Naive thymus-derived CD4-positive, alpha-beta T cell (primary cell): ENCODE data around the gene GDPD2. TPM values are rescaled to one million over a fixed set of nuclear protein-coding genes. Genes with fewer than 3 reads are reported as not detected.

ENCODE experiments used
- ATAC-seq: fragments of 150-1000 bp; cut with Tn5 transposase; 2 replicates; pipeline ENCODE4 v1.10.0; 2021; ENCODE audit warnings: mild to moderate bottlenecking, moderate library complexity
- CTCF ChIA-PET: fragments of 350-600 bp; sonication (Branson Sonifier 250); formaldehyde crosslinking; loops from one replicate; lab custom pipeline; 2021; ENCODE audit warnings: antibody characterized with exemption; lab: Charles Lee
- POLR2A ChIA-PET: fragments of 350-600 bp; sonication (Branson Sonifier 250); formaldehyde crosslinking; loops from one replicate; lab custom pipeline; 2021; ENCODE audit warnings: antibody characterized with exemption, inconsistent platforms; lab: Charles Lee
- DNase-seq, 9 donors: peaks; one replicate each; pipeline versions ENCODE4 v3.0.0 to v3.0.0-alpha.2; 2020 to 2022; ENCODE audit warnings: mixed read lengths in 1 of 9
- H3K27ac ChIP-seq: one replicate; pipeline ENCODE4 v1.7.0; 2013; ENCODE audit warnings: mild to moderate bottlenecking, low read depth, low read length, moderate library complexity
- H3K27me3 ChIP-seq, 2 donors: one replicate each; pipeline ENCODE4 v1.7.0; 2013; ENCODE audit warnings: low read length in 2 of 2, mild to moderate bottlenecking in 2 of 2, moderate library complexity in 2 of 2; ENCODE audit not compliant: control insufficient read depth in 2 of 2, insufficient read depth in 2 of 2
- H3K36me3 ChIP-seq, 3 experiments: 1 replicate in 2 of 3; 2 replicates in 1 of 3; pipeline ENCODE4 v1.7.0; 2013; ENCODE audit warnings: low read length in 3 of 3, mild to moderate bottlenecking in 3 of 3, moderate library complexity in 1 of 3; ENCODE audit not compliant: insufficient read depth in 3 of 3, control insufficient read depth in 2 of 3
- H3K4me1 ChIP-seq, 2 donors: one replicate each; pipeline ENCODE4 v1.7.0; 2013; ENCODE audit warnings: low read length in 2 of 2, mild to moderate bottlenecking in 2 of 2, moderate library complexity in 1 of 2; ENCODE audit not compliant: control insufficient read depth in 2 of 2, insufficient read depth in 2 of 2
- H3K4me3 ChIP-seq: 2 replicates; pipeline ENCODE4 v1.7.0; 2013; ENCODE audit warnings: mild to moderate bottlenecking, low read length
- H3K9me3 ChIP-seq, 3 experiments: 1 replicate in 2 of 3; 2 replicates in 1 of 3; pipeline ENCODE4 v1.7.0; 2013; ENCODE audit warnings: low read length in 3 of 3; ENCODE audit not compliant: control insufficient read depth in 2 of 3
- H3K27ac Mint-ChIP-seq, 9 donors: one replicate each; pipeline ENCODE4 v1.8.0; 2020 to 2022; ENCODE audit warnings: mixed read lengths in 9 of 9, mild to moderate bottlenecking in 8 of 9, moderate library complexity in 5 of 9, inconsistent platforms in 2 of 9
- H3K27me3 Mint-ChIP-seq, 5 donors: one replicate each; pipeline ENCODE4 v1.8.0; 2021 to 2022; ENCODE audit warnings: mixed read lengths in 5 of 5, mild to moderate bottlenecking in 1 of 5
- H3K36me3 Mint-ChIP-seq, 5 donors: one replicate each; pipeline ENCODE4 v1.8.0; 2020 to 2022; ENCODE audit warnings: mixed read lengths in 5 of 5, mild to moderate bottlenecking in 3 of 5, inconsistent platforms in 1 of 5
- H3K4me1 Mint-ChIP-seq, 7 donors: one replicate each; pipeline ENCODE4 v1.8.0; 2020 to 2022; ENCODE audit warnings: mixed read lengths in 7 of 7, mild to moderate bottlenecking in 3 of 7, inconsistent platforms in 1 of 7
- H3K4me3 Mint-ChIP-seq, 10 donors: one replicate each; pipeline ENCODE4 v1.8.0; 2020 to 2022; ENCODE audit warnings: mild to moderate bottlenecking in 10 of 10, mixed read lengths in 10 of 10, moderate library complexity in 6 of 10, inconsistent platforms in 2 of 10
- H3K9me3 Mint-ChIP-seq, 11 donors: one replicate each; pipeline ENCODE4 v1.8.0; 2020 to 2022; ENCODE audit warnings: mixed read lengths in 11 of 11, mild to moderate bottlenecking in 4 of 11, inconsistent platforms in 1 of 11, moderate library complexity in 1 of 11
- intact Hi-C, 2 donors: fragments of 100-400 bp; cut with micrococcal nuclease; formaldehyde crosslinking; loops; one replicate each; pipeline ENCODE4 v1.15.1; 2023
- polyA plus RNA-seq, 2 donors: library from polyadenylated mRNA; unstranded; fragments of 300-500 nt; fragmentation: Illumina TruSeq; gene quantifications; one replicate each; pipeline ENCODE4 v1.2.3, GENCODE V29; 2021
- total RNA-seq, 6 experiments: library from RNA in 5 of 6; stranded (reverse) in 5 of 6; gene quantifications; 1 replicate in 5 of 6; 2 replicates in 1 of 6; pipeline ENCODE4 v1.2.3 and lab custom pipeline; 2021 to 2026

Gene GDPD2
- total and polyA plus RNA-seq, 7 experiments from 2014 or later, result 0.29 TPM; not detected in 6

GRCh38 chrX:70461026-70461425 is 37.9 kb downstream of the GDPD2 start:
- Histone ChIP-seq H3K4me1 (peaks cover 4% of the 10 kb centered on the region in 2 donors), H3K27me3 (no peaks in the 10 kb centered on the region), H3K36me3 (no peaks in the 10 kb centered on the region), H3K27ac (no peak overlapping the region), H3K4me3 (no peak overlapping the region), H3K9me3 (no peaks in the 10 kb centered on the region)
- DNase-seq (no peak), ATAC-seq (no peak)
- peaks cover 0 to 25% (median 3%) of the 10 kb centered on the region in 5 donors for H3K36me3 Mint-ChIP-seq
- peaks cover 0 to 12% (median 9%) of the 10 kb centered on the region in 7 donors for H3K4me1 Mint-ChIP-seq
- ChIA-PET POLR2A (no interaction called here), CTCF (interaction anchor here (0.7 kb wide), 1 partner anchor 46 kb away, joined by 3 read pairs; no protein-coding TSS in a partner anchor)
- no peaks in the 10 kb centered on the region for H3K9me3 Mint-ChIP-seq
- no peak overlapping the region for H3K4me3 Mint-ChIP-seq
- intact Hi-C loops, result no loop called here
- H3K27ac Mint-ChIP-seq, result no peak overlapping the region
- H3K27me3 Mint-ChIP-seq, result no peaks in the 10 kb centered on the region

DNA sequence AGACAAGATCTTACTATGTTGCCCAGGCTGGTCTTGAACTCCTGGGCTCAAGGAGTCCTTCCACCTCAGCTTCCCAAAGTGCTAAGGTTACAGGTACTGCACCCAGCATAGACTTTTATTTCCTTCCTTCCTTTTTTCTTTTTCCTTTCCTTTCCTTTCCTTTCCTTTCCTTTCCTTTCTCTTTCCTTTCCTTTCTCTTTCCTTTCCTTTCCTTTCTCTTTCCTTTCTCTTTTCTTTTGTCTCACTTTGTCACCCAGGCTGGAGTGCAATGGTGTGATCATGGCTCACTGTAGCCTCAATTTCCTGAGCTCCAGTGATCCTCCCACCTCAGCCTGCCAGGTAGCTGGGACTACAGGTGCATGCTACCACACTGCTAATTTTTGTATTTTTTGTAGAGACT is 40.9 kb downstream of the GDPD2 start:
- Histone ChIP-seq H3K36me3 (no peaks in the 10 kb centered on the region), H3K4me3 (no peak overlapping the region), H3K4me1 (no peaks in the 10 kb centered on the region), H3K27me3 (no peaks in the 10 kb centered on the region), H3K9me3 (no peaks in the 10 kb centered on the region), H3K27ac (no peak overlapping the region)
- DNase-seq (no peak), ATAC-seq (no peak)
- Mint-ChIP-seq H3K4me1 (peaks cover 0 to 3% (median 0%) of the 10 kb centered on the region in 7 donors), H3K4me3 (no peak overlapping the region), H3K36me3 (peaks cover 0 to 24% (median 7%) of the 10 kb centered on the region in 5 donors), H3K27me3 (no peaks in the 10 kb centered on the region), H3K9me3 (no peaks in the 10 kb centered on the region), H3K27ac (no peak overlapping the region)
- POLR2A ChIA-PET, result interaction anchor here (0.7 kb wide), 1 partner anchor 214 kb away, joined by 3 read pairs; no protein-coding TSS in a partner anchor
- CTCF ChIA-PET, result no interaction called here
- intact Hi-C loops, result no loop called here

DNA sequence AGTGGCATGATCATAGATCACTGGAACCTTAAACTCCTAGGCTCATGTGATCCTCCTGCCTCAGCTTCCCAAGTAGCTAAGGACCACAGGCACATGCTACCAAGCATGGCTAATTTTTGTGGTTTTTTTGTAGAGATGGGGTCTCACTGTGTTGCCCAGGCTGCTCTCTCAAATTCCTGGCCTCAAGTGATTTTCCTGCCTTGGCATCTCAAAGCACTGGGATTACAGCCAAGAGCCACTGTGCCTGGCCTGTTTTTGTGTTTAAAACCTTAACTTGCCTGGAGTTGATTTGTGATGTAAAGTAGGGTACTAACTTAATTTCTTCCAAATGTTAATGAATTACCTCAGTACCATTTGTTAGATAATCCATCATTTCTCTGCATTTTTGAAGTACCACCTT is 43.9 kb downstream of the GDPD2 start:
- H3K36me3 Mint-ChIP-seq, result peaks cover 0 to 21% (median 7%) of the 10 kb centered on the region in 5 donors
- H3K27me3 Mint-ChIP-seq, result no peaks in the 10 kb centered on the region
- ChIA-PET POLR2A (no interaction called here), CTCF (no interaction called here)
- no peak for ATAC-seq
- no peak for DNase-seq
- no peaks in the 10 kb centered on the region for H3K4me1 ChIP-seq
- intact Hi-C loops, result no loop called here
- no peak overlapping the region for H3K27ac ChIP-seq
- peaks cover 0 to 14% (median 13%) of the 10 kb centered on the region in 7 donors for H3K4me1 Mint-ChIP-seq
- no peak overlapping the region for H3K4me3 Mint-ChIP-seq
- H3K9me3 ChIP-seq, result no peaks in the 10 kb centered on the region
- no peaks in the 10 kb centered on the region for H3K27me3 ChIP-seq
- no peaks in the 10 kb centered on the region for H3K36me3 ChIP-seq
- no peak overlapping the region for H3K27ac Mint-ChIP-seq
- no peaks in the 10 kb centered on the region for H3K9me3 Mint-ChIP-seq
- no peak overlapping the region for H3K4me3 ChIP-seq

DNA sequence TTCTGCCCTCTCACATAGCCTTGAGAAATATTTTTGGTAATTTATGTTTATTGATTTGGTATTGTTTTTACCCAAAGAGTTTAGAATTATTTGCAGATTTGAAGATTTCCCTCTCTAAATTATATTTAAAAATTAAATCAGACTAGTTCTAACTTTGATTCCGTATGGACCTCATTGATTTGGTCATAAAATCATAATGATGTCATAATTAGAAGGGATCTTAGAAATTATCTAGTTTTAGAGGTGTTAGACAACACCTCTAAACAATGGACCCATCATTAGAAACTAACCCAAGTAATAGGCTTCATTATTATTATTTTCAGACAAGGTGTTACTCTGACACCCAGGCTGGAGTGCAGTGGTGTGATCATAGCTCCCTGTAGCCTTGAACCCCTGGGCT is 45.6 kb downstream of the GDPD2 start:
- Mint-ChIP-seq H3K4me1 (peaks cover 0 to 15% (median 13%) of the 10 kb centered on the region in 7 donors), H3K27ac (no peak overlapping the region), H3K27me3 (no peaks in the 10 kb centered on the region), H3K36me3 (peaks cover 0 to 21% (median 8%) of the 10 kb centered on the region in 5 donors), H3K4me3 (no peak overlapping the region), H3K9me3 (no peaks in the 10 kb centered on the region)
- H3K27ac ChIP-seq, result no peak overlapping the region
- ChIA-PET POLR2A (no interaction called here), CTCF (no interaction called here)
- ATAC-seq (no peak), DNase-seq (no peak)
- no peaks in the 10 kb centered on the region for H3K27me3 ChIP-seq
- intact Hi-C loops, result no loop called here
- H3K4me3 ChIP-seq, result no peak overlapping the region
- H3K4me1 ChIP-seq, result no peaks in the 10 kb centered on the region
- H3K36me3 ChIP-seq, result no peaks in the 10 kb centered on the region
- H3K9me3 ChIP-seq, result no peaks in the 10 kb centered on the region

- H3K27me3 Mint-ChIP-seq, result no peaks in the 10 kb centered on the region
- peak overlapping the region in 1 of 10 donors; percentile 10 for H3K4me3 Mint-ChIP-seq
- ATAC-seq, result no peak
- H3K27me3 ChIP-seq, result no peaks in the 10 kb centered on the region
- intact Hi-C loops, result loop anchor here in 1 of 2 donors (2.0 kb wide), 1 partner anchor 18 kb away; no protein-coding TSS in a partner anchor
- no peak overlapping the region for H3K27ac Mint-ChIP-seq
- H3K36me3 ChIP-seq, result no peaks in the 10 kb centered on the region
- H3K27ac ChIP-seq, result no peak overlapping the region
- no peaks in the 10 kb centered on the region for H3K9me3 ChIP-seq
- no peak overlapping the region for H3K4me3 ChIP-seq
- POLR2A ChIA-PET, result no interaction called here
- no peak for DNase-seq
- H3K4me1 Mint-ChIP-seq, result peaks cover 0 to 15% (median 13%) of the 10 kb centered on the region in 7 donors
- no peaks in the 10 kb centered on the region for H3K9me3 Mint-ChIP-seq
- H3K36me3 Mint-ChIP-seq, result peaks cover 0 to 15% (median 12%) of the 10 kb centered on the region in 5 donors
- H3K4me1 ChIP-seq, result no peaks in the 10 kb centered on the region
- CTCF ChIA-PET, result interaction anchor here (0.6 kb wide), 1 partner anchor 9 kb away, joined by 3 read pairs; no protein-coding TSS in a partner anchor
Observed at GRCh38 chrX:70470850-70471289, 47.8 kb downstream of the GDPD2 start.

DNA sequence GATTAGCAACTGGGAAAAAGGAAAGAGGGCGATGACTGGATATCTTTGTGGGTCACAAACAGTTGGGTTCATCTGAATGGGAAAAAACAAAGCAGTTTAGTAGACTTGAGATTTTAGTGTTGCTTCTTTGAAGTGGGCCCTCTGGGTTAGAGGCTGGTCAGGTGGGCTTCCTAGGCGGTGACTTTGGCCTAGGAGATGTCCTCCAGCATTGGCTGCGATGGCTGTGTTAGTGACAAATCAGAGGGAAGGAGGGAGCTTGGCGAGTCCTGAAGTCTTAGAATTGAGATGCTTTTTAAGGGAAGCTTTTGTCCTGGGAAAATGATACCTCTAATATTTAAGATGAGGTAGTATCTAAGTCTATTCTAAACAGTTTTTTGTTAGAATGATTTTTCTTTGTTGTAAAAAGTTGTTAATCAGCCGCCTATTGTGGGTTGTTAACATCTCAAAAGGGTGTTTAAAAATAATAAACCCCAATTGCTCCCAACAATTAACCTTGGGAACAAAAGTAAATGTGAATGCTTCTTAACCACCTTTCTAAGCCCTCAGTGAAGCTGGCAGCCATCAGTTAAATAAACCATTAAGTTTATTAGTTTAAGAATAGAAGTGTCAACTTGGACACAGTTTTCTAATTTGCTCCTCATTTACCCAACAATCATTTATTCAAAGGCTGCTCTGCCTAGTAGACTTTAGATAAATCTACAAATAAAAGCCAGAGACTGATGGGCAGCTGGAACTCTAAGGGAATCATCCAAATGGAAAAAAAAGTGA is 53.2 kb downstream of the GDPD2 start:
- CTCF ChIA-PET, result interaction anchor here (0.7 kb wide), 1 partner anchor 17 kb away, joined by 3 read pairs; no protein-coding TSS in a partner anchor
- no peak for DNase-seq
- no peaks in the 10 kb centered on the region for H3K9me3 ChIP-seq
- no peak overlapping the region for H3K4me3 Mint-ChIP-seq
- H3K9me3 Mint-ChIP-seq, result no peaks in the 10 kb centered on the region
- POLR2A ChIA-PET, result no interaction called here
- H3K4me1 Mint-ChIP-seq, result peaks cover 0 to 12% (median 6%) of the 10 kb centered on the region in 7 donors
- no peaks in the 10 kb centered on the region for H3K27me3 Mint-ChIP-seq
- H3K36me3 Mint-ChIP-seq, result peaks cover 0 to 11% (median 4%) of the 10 kb centered on the region in 5 donors
- ATAC-seq, result no peak
- no peaks in the 10 kb centered on the region for H3K36me3 ChIP-seq
- no peaks in the 10 kb centered on the region for H3K4me1 ChIP-seq
- H3K4me3 ChIP-seq, result no peak overlapping the region
- H3K27ac ChIP-seq, result no peak overlapping the region
- H3K27me3 ChIP-seq, result no peaks in the 10 kb centered on the region
- no peak overlapping the region for H3K27ac Mint-ChIP-seq
- intact Hi-C loops, result no loop called here
